Fibroblast of villous mesenchyme (primary cell): Measurements from ENCODE around the gene RERE. TPM values are rescaled to one million over a fixed set of nuclear protein-coding genes. Genes with fewer than 3 reads are reported as not detected.
A peak's percentile ranks its signal among the peaks of the same experiment; 100 is the strongest.

ENCODE experiments used
- DNase-seq: peaks from one replicate; pipeline ENCODE4 v3.0.0-alpha.2; 2010; ENCODE audit warnings: low read depth
- H3K4me3 ChIP-seq: 2 replicates; pipeline ENCODE4 v1.5.1; 2011; ENCODE audit warnings: low read depth, mild to moderate bottlenecking, low read length
- CTCF ChIP-seq: IDR thresholded peaks from 2 replicates; pipeline ENCODE4 v1.5.1; 2012; ENCODE audit warnings: low read depth, mild to moderate bottlenecking, low read length; ENCODE audit not compliant: insufficient read depth
- total RNA-seq: library from RNA; depleted of rRNA; stranded (reverse); fragments of >200 nt; gene quantifications from 2 replicates; pipeline ENCODE4 v1.2.3, GENCODE V29; 2012

The RERE gene
- total RNA-seq, 1 donor, result 51.4 TPM

GRCh38 chr1:8529901-8530300, 287.5 kb downstream of the RERE start:
- no peak for TF ChIP-seq CTCF

GRCh38 chr1:8527941-8528340, 289.5 kb downstream of the RERE start:
- DNase-seq, result no peak
- no peak for TF ChIP-seq CTCF
- H3K4me3 ChIP-seq, result no peak overlapping the region

More at GRCh38 chr1:8529901-8530300, 287.5 kb downstream of the RERE start:
- no peak for DNase-seq
- no peak overlapping the region for H3K4me3 ChIP-seq

GRCh38 chr1:8525558-8526275, 291.7 kb downstream of the RERE start:
- peak overlapping the region; percentile 64 for H3K4me3 ChIP-seq
- no peak for TF ChIP-seq CTCF
- peak; percentile 98 for DNase-seq

GRCh38 chr1:8525216-8525557, 292.3 kb downstream of the RERE start:
- H3K4me3 ChIP-seq, result peak overlapping the region; percentile 64
- TF ChIP-seq CTCF, result no peak
- DNase-seq, result peak; percentile 58

- H3K4me3 ChIP-seq, result peak overlapping the region; percentile 64
- no peak for TF ChIP-seq CTCF
Measured at GRCh38 chr1:8524627-8525157, 292.7 kb downstream of the RERE start.

GRCh38 chr1:8523666-8524206, 293.7 kb downstream of the RERE start:
- no peak for DNase-seq
- H3K4me3 ChIP-seq, result no peak overlapping the region
- no peak for TF ChIP-seq CTCF

More at GRCh38 chr1:8524627-8525157, 292.7 kb downstream of the RERE start:
- no peak for DNase-seq

- DNase-seq, result no peak
- no peak overlapping the region for H3K4me3 ChIP-seq
- TF ChIP-seq CTCF, result no peak
Measured at GRCh38 chr1:8520483-8520966, 296.9 kb downstream of the RERE start.
